Stimulated activated CD4-positive, alpha-beta T cell treated with anti-CD3 and anti-CD28 coated beads, Interleukin-12 subunit alpha, Interleukin-12 subunit beta, amount 100 ng/mL, for 24 hours (primary cell): ENCODE measurements around the gene DNAH17.

Experiments used
- DNase-seq, 2 experiments: peaks; one replicate each; pipeline ENCODE4 v3.0.0-alpha.2; 2020; ENCODE audit warnings: low read depth in 2 of 2

Gene DNAH17

GRCh38 chr17:78393575-78393974 lies 183.6 kb downstream of the DNAH17 start:
- no peak for DNase-seq

DNA sequence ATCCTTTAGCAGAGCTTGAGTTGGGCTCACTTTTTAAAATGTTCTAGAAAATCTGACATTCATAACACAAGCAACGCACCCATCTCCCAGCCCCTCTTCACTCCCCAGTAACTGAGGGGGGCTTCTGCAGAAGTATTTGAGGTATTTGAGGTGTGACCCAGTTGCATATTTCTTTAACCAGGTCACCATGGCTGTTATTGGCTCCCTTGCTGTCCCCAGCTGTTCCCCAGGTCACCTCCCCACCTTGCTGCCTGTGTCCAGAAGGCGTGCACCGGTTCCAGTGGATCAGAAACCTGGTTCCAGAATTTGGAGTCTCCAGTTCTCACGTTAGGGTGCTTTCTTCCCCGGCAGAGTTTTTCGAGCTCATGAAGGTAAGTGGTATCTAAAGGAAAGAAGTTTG lies 184.9 kb downstream of the DNAH17 start:
- no peak for DNase-seq

- no peak for DNase-seq
Observed at GRCh38 chr17:78391843-78392242, 185.4 kb downstream of the DNAH17 start.

DNA sequence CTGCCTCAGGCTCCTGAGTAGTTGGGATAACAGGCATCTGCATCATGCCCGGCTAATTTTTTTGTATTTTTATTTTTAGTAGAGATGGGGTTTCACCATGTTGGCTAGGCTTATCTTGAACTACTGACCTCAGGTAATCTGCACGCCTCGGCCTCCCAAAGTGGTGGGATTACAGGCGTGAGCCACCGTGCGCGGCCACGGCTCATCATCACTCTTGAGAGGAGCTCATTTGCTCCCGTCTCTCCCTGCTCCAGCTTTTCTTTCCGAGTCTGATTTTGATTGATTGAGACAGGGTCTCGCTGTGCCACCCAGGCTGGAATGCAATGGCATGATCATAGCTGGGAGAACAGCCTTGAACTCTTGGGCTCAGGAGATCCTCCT lies 186.2 kb downstream of the DNAH17 start:
- DNase-seq: no peak

- no peak for DNase-seq
Observed at GRCh38 chr17:78390241-78391050, 186.8 kb downstream of the DNAH17 start.

- no peak for DNase-seq
Observed at GRCh38 chr17:78387977-78388941, 188.9 kb downstream of the DNAH17 start.

- peak in 1 of 2 experiments; percentile 20 for DNase-seq
Observed at GRCh38 chr17:78384479-78385175, 192.6 kb downstream of the DNAH17 start.

GRCh38 chr17:78383725-78384471 lies 193.3 kb downstream of the DNAH17 start:
- DNase-seq: peak; percentile 37 to 57

DNA sequence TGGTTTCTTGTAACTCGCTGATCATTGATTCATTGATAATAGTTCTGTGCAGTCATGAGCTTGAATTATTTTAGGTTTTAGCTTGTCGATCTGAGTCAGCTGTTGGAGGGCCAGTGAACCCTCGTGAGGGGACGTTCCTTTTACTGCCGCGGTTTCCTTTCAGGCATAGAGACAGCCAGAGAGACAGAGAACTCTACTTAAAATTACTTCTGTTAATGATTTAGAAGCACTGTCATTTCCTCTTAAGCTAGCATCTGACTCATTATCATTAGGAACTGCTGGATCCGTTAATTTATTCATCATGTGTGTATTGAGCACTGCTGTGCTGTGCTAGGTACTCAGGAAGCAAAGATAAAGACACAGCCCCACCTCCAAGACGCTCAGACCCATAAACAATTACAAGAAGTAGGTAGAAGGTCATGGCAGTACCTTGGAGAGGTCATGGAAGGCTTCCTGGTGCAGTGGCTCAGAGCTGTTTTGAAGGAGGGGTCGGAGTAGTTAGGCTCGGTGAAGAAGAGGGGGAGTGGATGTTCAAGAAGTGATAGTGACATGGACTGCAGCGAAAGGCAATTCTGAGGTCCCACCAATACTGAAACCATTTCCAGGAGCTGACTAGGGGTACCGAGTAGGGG lies 195.5 kb downstream of the DNAH17 start:
- peak in 1 of 2 experiments; percentile 45 for DNase-seq

DNA sequence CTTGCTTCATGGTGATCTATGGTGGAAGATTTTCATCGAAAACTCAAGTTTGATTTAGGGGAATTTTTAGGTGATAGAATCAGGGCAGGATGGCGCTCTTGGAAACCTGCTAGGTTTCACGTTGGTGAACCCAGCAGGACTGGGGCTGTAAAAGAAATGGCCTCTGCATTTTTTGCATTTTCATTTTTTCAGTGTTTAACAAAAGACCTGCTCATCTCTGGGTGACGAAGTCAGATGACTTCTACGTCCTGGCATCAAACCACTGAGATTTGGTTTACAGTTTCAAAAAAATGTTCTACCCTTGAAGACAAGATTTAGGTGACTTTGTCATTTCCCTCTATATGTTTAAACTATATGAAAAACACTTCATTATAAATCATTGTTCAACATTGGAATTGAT lies 196.8 kb downstream of the DNAH17 start:
- no peak for DNase-seq

GRCh38 chr17:78379131-78379491 lies 198.1 kb downstream of the DNAH17 start:
- no peak for DNase-seq

GRCh38 chr17:78378225-78379130 lies 198.7 kb downstream of the DNAH17 start, which contains the start of gene PGS1:
Gene PGS1 (plus strand): TSS chr17:78378649. CDS start chr17:78378666, 17 bp downstream.
- DNase-seq: peak; percentile 74 to 76

- no peak for DNase-seq
Observed at GRCh38 chr17:78377858-78378224, 199.4 kb downstream of the DNAH17 start.

DNA sequence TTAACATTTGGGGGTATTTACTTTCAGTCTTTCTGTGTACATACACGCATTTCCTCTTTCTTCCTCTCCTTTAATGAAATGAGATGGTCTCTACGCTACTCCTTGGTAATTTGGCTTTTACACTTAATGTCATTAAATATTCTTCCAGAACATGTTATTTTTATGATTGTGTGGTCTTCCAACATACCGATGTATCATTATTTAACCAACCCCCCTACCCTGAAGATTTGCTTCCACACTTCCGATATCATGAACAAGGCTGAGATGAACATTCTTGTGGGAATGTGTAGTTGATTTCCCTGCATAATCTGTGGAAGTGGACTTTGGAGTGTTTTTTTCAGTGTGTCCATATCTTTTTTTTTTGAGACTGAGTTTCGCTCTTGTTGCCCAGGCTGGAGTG lies 201.0 kb downstream of the DNAH17 start:
- no peak for DNase-seq

DNA sequence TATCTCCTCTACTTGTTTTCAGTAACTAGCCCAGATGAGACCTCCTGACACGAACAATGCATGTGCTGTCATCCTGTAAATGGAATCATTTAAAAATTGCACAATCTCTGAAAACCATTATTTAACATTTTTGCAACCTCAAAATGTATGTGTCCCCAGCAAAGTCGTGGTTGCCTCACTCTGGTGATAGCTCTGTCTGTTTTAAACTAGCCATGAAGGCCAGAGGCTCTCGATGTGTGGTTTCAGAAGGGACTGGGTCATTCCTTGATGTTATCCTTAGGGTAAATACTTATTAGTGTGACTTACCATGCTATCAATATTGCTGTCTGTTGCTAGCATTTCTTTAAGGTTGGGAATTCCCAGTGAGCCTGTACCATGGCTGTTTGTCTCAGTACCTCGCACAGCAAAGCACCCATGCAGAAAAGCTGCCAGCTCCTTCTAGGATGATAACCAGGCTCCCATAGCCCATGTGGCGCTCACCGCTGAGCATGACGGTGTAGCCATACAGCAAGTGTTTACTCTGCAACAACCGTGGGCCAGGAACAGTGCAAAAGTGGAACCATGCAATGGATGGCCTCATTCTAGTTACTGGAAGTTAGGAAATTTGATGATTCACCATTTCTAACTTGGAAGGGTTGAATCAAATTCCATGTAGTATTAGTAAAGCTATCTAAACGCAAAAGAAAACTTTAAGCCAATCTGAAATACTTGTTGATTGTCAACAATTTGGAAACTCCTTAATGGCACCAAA lies 201.6 kb downstream of the DNAH17 start:
- no peak for DNase-seq

DNA sequence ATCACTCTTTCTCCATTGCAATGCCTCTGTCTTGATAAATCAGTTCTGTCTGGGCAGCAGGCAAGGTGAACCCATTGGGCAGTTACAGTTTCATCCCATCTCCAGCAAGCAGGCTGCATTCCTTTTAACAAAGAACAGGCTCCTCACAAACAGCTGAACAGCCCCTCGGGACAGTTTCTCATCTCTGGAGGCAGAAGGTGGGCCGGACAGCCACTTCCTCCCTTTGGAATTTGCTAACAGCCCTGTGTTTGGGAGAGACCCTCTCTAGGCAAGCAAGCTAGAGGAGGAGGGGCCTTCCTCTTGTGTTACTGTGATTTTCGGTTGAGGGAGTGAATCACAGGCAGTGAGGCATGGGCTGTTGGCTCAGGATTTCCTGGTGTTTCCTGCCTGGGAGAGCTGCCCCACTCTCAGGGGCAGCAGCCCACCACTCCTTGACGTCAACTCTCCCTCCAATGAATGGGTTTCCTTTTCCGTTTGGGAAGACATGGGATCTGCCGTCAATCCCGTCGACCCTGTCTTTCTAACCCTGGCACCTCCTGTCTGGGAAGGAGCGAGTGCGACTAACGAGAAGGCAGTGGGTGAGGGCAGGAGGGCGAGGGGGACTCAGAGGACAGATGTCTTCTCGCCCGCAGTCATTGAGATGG lies 202.4 kb downstream of the DNAH17 start:
- DNase-seq: no peak

- no peak for DNase-seq
Observed at GRCh38 chr17:78374189-78374588, 203.0 kb downstream of the DNAH17 start.
